AG04449 (cell line): ENCODE measurements around the gene DCX.

Experiments used
- CTCF ChIA-PET: fragments of 350-600 bp; formaldehyde crosslinking; extraction: SDS; loops from one replicate; lab custom pipeline; 2021; ENCODE audit warnings: antibody characterized with exemption; lab: Yijun Ruan, JAX
- POLR2A ChIA-PET: fragments of 400-600, 350-600 bp; formaldehyde crosslinking; extraction: SDS; loops from one replicate; lab custom pipeline; 2020; ENCODE audit warnings: antibody characterized with exemption, inconsistent platforms; lab: Yijun Ruan, JAX
- DNase-seq: peaks from one replicate; pipeline ENCODE4 v3.0.0-alpha.2; 2010; ENCODE audit warnings: low read depth, low spot score
- H3K4me3 ChIP-seq: 2 replicates; pipeline ENCODE4 v1.5.1; 2011; ENCODE audit warnings: low read depth, mild to moderate bottlenecking, control low read depth, low read length
- TF ChIP-seq, protein P1 (sequence below): IDR thresholded peaks from one replicate; pipeline ENCODE4 v1.5.1; 2011; ENCODE audit warnings: mild to moderate bottlenecking, moderate library complexity, low read length, control low read depth, inconsistent platforms; ENCODE audit not compliant: insufficient read depth; ENCODE audit errors: missing control alignments

The DCX gene

GRCh38 chrX:111407948-111408347 is 4.0 kb downstream of the DCX start:
- CTCF ChIA-PET: no interaction called here
- POLR2A ChIA-PET: no interaction called here
- H3K4me3 ChIP-seq: no peak overlapping the region
- no peak for DNase-seq
- TF ChIP-seq, protein P1, sequence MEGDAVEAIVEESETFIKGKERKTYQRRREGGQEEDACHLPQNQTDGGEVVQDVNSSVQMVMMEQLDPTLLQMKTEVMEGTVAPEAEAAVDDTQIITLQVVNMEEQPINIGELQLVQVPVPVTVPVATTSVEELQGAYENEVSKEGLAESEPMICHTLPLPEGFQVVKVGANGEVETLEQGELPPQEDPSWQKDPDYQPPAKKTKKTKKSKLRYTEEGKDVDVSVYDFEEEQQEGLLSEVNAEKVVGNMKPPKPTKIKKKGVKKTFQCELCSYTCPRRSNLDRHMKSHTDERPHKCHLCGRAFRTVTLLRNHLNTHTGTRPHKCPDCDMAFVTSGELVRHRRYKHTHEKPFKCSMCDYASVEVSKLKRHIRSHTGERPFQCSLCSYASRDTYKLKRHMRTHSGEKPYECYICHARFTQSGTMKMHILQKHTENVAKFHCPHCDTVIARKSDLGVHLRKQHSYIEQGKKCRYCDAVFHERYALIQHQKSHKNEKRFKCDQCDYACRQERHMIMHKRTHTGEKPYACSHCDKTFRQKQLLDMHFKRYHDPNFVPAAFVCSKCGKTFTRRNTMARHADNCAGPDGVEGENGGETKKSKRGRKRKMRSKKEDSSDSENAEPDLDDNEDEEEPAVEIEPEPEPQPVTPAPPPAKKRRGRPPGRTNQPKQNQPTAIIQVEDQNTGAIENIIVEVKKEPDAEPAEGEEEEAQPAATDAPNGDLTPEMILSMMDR: no peak

GRCh38 chrX:111402344-111402743 is 9.6 kb downstream of the DCX start:
- ChIA-PET CTCF (no interaction called here), POLR2A (no interaction called here)
- DNase-seq: no peak
- TF ChIP-seq, protein P1: no peak
- H3K4me3 ChIP-seq: no peak overlapping the region

DNA sequence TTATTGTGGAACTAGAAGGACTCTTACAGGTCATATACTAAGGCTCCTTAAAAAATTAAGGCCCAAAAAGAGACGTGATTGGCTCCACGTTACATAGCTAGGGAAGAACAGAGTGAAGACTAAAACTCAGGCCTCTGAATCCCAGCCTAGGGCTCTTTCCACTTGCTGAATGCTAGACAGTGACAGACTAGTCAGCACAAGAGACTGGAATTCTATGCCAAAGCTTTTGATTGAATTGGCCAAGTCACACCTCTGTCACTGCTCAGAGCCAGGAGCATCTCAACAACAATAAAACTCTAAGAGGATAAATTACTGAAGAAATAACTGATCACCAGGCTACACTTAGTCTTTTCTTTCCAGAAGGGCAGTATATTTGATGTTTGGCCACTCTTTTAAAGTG is 16.8 kb downstream of the DCX start:
- POLR2A ChIA-PET: no interaction called here
- CTCF ChIA-PET: no interaction called here
- no peak overlapping the region for H3K4me3 ChIP-seq
- TF ChIP-seq, protein P1: no peak
- DNase-seq: no peak

DNA sequence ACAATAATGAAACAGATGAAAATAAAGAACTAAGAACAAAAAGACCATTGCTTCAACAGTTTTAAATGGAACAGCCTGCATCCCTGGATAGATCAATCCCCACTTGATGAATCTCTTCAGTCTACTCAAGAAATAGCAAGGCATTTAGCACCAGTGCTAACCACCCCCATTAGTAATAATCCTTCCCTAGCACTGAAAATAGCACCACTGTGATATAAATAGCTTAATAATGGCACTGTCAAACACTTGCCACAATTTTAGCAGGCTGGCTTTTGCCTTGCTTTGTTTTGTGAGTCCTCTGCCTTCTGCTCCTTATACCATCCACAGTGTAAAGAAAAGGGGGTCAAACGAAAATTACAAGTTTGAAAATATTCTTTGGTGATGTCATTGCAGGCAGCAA is 17.4 kb downstream of the DCX start:
- TF ChIP-seq, protein P1: no peak
- POLR2A ChIA-PET: no interaction called here
- CTCF ChIA-PET: no interaction called here
- DNase-seq: no peak
- no peak overlapping the region for H3K4me3 ChIP-seq

GRCh38 chrX:111387470-111388070 is 24.4 kb downstream of the DCX start:
- ChIA-PET CTCF (no interaction called here), POLR2A (no interaction called here)
- TF ChIP-seq, protein P1: no peak
- no peak for DNase-seq
- no peak overlapping the region for H3K4me3 ChIP-seq

DNA sequence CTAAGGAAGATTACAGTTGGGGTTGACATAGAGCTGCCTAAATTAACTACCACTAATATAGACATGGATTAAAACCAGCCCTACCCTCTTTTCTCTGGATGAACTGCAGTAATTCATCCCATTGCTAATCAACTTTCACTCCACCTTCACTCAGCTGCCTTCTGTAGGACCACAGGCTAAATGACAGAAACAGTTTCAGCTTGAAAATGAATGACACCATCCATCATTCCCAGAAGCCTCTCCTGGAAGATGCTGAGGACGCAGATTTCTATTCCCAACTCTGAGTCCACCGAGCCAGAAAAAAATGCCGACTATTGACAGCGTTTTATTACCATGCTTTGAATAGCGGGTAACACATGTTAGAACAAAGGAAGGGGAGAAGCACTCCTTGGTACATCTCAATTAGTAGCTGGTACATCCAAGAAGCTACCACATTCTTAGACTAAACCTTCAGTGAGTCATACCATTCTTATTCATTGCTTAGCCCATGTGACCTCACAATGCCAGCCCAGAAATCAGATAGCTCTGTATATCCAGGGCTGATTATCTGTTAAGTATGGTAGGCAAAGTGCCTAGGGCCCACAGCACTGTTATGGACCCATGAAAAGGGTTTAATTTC is 25.3 kb downstream of the DCX start:
- TF ChIP-seq, protein P1: no peak
- H3K4me3 ChIP-seq: no peak overlapping the region
- ChIA-PET CTCF (no interaction called here), POLR2A (no interaction called here)
- DNase-seq: no peak
